Measurements from ENCODE around the gene GPRC5B.

The GPRC5B gene, protein sequence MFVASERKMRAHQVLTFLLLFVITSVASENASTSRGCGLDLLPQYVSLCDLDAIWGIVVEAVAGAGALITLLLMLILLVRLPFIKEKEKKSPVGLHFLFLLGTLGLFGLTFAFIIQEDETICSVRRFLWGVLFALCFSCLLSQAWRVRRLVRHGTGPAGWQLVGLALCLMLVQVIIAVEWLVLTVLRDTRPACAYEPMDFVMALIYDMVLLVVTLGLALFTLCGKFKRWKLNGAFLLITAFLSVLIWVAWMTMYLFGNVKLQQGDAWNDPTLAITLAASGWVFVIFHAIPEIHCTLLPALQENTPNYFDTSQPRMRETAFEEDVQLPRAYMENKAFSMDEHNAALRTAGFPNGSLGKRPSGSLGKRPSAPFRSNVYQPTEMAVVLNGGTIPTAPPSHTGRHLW

DNA sequence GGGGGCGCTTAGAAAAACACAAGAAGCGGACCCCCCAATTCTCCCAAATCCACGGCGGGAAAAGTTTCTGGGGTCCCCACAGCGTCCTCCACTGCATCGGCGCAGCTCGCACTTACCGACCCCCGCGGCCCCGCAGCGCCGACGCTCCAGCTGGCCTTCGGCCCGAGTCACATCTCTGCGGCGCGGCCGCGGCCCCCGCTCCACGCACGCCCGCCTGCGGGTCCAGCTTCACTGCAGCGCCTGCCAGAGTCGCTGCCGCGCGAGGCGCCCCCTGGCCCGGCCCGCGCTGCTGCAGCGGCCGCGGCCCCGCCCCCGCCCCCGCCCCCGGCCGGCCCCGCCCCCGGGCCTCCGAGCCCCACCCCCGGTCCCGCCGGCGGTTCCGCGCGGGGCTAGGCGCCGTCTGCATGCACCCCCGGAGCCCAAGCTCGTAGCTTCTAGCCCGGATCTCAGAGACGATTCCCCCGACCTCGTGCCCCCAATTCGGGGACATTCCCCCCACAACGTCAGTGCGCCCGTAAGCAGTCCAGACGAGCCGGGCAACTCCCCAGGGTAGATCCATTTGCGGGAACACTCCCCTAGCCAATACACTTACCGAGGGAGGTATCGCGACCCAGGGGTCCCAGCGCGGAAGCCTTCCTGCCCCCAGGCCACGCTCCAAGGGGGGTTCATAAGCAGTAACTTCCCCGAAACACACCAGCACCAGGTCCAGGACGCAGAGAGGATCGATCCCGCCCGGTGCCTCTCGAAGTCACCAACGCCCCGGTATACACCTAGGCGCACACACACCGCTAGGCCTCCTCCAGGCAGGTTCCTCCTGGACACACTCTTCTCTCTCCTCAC is at the start of gene GPRC5B:
Gene GPRC5B (minus strand): TSS at position 238 of the 840 bp plus-strand sequence. CDS start 12,003 bp downstream, outside the sequence.
- peak; percentile 21 for DNase-seq (ENCODE audit: low read depth)

DNA sequence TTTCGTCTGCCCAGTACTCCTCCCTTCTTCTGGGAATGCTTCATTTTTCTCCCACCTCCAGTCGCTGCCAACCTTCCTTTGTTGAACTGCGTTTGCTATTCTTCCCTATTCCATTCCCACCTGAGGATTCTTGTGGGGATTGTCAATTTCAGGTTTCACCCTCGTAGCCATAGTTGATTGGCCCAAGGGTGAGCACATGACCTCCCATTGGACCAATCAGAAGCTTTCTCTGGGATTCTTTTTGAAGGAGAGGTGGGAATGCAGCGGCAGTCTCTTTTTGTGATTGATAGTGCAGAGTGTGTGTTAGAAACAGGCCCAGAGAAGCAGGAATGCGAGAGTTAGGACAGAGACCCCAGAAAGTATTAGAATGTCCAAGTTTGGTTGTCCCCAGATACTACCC is 49.1 kb upstream of the GPRC5B start:
- no peak for DNase-seq (ENCODE audit: low read depth)

DNA sequence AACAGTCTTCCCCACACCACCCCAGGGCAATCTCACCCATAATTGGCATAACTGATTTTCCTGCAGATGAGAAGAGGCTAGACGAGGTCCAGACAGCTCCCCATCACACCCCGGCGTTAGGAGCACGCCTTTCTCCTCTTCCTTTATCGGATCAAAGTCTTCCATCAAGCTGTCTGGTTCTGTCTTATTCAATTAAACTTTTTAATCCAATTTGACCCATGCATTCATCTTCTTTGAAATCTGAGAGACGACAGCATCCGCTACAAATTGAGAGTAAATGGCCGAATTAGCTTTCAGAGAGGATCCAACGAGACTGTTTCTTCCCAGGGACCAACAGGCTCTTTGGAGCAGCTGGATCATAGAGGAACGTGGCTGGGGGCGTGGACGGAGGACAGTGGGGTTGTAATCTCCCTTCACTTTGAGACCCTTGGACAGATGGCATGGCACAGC is 44.4 kb upstream of the GPRC5B start:
- DNase-seq (ENCODE audit: low read depth): no peak

DNA sequence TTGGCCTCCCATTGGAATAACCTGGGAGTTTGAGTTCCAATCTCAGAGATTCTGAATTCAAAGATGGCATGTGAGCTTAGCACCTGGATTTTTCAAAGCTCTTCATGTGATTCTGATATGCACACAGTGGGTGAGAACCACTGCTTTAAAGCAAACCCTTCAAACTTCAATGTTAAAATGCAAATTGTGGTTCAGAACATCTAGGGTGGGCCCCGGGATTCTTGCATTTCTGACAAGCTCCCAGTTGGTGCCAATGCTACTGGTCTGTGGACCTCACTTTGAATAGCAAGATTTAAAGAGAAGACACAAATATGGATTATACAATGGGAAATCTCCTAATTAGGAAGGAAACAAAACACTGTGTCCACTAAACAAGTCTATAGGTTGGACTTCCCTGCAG is 43.8 kb upstream of the GPRC5B start:
- no peak for DNase-seq (ENCODE audit: low read depth)

DNA sequence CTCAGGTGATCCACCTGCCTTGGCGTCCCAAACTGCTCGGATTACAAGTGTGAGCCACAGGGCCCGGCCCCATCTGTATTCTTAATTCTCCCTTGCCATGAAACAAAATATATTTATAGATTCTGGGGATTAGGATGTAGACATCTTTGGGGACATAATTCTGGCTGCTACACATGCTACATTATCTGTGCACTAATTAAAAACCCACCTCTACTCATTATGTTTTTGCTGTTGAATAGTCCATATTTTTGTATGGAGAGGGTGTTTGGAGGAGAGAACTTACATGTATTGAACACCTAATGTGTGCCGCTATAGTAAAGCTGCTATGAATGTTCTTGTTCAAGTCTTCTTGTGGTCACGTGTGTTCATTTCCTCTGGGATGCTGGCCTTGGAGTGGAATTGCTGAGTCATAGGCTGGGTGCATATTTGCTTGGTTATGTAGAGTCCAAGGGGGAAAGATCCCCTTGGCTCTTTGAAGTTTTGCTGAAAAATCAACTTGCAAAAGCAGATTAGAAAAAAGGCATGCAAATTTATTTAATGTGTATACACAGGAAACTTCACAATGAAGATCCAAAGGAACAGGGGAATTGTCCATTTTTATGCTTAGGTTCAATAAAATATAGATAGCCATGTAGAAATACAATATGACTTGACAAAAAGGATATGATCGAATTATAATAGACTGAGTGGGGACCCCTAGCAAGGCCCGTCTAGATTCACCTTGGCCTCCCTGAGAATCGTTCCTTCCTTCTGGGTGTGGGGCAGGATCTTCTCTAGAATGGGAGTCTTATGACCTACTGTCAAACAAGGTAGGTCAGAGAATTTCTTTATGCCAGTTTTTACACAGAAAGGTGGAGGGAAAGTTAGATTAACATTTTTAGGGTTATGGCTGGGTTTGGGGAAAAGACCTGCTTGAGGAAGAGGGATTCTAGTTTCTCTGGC is 42.1 kb upstream of the GPRC5B start:
- no peak for DNase-seq (ENCODE audit: low read depth)

DNA sequence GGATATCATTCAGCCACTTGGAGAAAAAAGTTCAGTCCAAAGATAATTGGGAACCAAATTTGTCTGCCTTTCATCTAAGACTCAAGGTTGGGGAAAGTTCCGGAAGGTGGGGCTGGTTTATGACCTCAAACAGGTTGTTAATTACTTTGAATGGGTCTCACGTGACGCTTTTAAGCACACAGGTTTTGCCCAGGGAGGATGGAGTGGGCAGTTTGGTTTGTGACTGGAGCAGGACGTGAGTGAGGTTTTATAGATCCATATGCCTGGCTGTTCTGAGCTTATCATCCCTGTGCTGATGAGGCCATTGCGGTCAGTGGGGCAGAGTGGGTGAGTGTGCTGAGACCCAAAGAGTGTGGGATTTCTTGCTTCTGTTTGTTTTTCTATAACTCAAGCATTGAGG is 38.7 kb upstream of the GPRC5B start:
- no peak for DNase-seq (ENCODE audit: low read depth)

DNA sequence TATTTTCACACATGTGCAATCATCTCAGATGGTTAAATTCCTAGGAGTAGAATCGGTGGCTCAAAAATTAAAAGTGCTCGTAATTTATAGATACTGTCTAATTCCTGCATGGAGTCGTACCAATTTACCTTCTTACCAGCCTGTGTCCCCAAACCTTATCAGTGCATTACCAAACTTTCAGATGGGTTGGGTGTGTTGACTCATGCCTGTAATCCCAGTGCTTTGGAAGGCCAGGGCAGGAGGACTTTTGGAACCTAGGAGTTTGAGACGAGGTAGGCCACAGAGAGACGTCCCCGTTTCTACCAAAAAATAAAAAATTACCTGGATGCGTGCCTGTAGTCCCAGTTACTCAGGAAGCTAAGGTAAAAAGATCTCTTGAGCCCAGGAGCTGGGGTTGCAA is 34.5 kb upstream of the GPRC5B start:
- DNase-seq (ENCODE audit: low read depth): no peak

DNA sequence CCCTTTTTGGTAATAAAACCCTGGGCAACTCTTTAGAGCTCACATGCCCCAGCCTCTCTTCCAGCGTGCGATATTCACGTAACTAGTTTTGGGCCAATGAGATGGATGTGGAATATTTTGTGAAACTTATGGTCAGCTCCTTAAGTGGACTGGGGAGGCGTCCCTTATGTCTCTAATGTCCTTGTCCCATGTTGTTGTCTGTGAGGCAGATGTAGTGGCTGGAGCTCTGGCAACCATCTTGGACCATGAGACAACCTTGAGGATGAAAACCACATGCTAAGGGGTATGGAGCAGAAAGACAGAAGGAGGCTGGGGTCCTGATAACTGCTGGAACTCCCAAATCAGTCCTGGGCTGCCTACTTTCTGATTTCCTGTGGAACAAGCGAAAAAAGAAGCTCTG is 31.4 kb upstream of the GPRC5B start:
- DNase-seq (ENCODE audit: low read depth): no peak

DNA sequence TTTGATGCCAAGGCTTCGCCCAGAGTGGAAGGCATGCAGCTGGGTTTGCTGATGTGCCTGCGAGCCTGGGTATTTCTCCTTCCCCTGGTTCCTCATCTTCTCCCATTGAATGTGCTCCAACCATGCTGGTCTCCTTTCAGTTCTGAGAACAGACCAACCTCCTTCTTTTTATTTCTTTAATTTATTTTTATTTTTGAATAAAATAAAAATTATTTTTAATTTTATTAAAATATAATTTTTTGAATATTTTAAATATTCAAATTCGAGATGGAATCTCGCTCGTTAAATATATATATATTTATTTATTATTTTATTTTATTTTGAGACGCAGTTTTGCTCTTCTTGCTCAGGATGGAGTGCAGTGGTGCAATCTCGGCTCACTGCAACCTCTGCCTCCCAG is 30.2 kb upstream of the GPRC5B start:
- DNase-seq (ENCODE audit: low read depth): no peak

DNA sequence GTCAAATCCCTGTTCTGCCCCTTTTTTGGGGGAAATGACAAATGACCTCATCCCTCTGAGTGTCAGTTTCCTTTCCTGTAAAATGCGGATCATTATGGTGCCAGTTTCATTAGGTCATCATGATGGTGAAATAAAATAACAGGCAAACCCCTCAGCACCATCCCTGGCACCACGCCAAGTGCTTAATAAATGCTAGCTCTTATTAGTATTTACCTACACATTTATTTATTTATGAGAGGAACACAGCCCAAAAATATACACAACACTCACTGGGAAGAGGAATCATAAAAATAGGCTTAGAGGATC is 28.6 kb upstream of the GPRC5B start:
- DNase-seq (ENCODE audit: low read depth): no peak

DNA sequence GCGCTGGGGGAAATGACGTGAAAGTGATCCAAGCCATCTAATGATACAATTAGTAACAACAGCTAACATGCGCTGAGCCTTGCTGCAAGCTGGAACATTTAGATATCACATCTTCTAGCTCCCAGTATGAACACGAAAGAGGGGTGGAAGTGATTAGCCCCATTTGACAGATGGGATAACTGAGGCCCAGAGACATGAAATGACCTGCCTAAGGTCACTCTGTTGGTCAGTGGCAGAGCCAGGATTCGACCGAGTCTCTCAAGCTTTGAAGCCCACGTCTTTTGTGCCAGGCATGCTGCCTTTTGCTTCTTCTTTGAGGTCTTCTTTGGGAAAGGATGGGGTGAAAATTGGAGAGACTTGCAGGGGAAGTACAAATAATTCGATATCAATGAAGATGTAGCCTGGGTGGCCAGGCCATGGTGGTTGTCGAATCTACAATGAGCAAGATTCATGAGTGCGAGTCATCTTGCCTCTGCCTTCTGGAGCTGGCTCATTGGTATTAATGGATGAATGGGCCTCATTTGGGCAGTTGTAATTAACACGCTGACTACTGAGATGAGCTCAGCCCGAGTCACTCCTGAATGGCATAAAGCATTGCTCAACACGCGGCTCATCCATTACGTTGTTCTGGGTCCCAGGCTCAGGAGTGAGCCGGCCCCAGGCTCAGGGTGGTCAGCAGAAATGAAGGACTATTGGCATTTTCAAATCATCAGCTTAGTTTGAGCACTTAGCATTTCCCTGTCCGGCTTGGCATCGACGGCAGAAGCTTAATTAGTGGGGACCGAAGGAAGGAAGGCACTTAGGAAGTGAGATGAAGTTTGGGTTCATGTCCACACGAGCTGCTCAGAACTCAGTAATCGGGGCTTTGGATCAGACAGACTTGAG is 28.0 kb upstream of the GPRC5B start:
- DNase-seq (ENCODE audit: low read depth): no peak

DNA sequence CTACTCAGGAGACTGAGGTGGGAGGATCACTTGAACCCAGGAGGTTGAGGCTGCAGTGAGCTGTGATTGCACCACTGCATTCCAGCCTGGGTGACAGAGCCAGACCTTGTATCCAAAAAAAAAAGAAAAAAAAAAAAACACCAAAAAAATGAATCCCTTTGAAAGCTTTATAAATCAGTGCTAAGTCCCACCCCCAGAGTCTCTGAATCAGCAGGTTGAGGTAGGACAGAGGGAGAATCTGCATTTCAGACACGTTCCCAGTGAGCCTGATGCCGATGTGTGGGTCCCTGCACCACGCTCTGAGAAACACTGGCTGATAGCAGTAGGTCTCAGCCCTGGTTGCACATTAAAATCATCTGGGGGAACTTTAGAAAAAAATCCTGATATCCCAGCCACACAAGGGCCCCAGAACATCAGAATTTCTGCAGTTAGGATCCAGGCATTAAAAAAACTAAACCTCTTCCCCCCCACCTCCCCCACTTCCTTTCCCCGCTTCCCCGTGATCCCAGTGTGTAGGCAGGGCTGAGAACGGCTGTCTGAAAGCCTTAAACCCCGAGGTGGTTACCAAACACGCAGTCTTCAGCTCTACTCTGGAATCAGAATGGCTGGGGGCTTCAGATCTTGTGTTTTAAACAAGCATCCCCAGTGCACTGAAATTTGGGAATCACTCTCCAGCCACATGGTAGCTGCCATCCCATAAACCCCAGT is 27.3 kb upstream of the GPRC5B start:
- DNase-seq (ENCODE audit: low read depth): no peak

DNA sequence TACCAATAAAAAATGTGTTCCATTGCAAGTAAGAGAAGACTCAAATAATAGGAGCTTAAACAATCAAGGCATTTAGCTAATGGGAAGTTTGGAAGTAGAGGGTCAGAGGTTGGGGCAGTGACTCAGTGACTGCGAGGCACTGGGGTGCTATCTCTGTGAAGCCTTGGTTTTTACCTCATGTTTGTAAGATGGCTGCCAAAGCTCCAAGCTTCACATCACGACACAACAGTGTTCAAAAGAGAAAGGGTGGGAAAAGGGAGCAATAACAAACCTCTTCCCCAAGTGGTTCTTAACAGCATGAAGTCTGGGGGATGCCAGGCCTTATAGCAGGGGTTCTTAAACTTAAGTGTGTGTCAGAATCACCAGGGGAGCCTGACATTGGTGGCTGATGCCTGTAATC is 26.6 kb upstream of the GPRC5B start:
- DNase-seq (ENCODE audit: low read depth): no peak

DNA sequence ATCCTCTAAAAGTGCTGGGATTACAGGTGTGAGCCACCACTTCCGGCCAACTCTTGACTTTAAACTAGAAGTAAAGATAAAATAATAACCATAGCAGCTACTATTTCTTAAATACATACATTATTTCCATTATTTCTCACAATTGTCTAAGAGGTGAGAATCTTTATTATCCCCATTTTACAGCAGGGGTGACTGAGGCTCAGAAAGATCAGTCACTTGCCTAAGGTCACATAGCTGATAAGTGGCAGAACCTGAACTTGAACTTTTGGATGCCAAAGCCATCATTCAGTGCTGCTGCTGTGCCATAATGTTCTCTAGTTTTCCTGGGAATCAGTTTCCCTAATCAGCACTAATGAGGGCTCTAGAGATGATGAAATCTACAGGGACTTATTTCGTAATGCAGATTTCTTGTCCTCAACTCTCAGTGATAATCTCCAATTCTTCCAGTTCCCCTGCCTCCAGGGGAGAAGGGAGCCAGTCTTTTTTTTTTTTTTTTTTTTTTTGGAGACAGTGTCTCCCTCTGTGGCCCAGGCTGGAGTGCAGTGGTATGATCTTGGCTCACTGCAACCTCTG is 25.2 kb upstream of the GPRC5B start:
- no peak for DNase-seq (ENCODE audit: low read depth)

DNA sequence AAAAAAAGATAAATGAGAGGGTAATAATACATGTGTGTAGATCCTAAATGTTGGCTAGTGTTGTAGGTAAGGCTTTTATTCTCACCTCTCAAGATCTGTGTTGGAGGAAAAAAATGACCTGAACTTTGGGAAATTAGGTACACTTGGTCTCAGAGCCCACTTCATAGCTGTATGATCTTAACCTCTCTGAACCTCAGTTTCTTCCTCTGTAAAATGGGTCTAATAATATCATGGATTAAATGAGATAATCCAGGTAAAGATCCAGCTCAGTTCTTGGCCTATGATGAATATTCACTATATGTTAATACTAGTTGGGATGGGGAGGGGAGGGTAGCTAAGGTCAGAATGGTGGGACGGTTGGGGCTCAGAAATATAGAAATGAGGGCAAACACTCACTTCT is 24.3 kb upstream of the GPRC5B start:
- no peak for DNase-seq (ENCODE audit: low read depth)

DNA sequence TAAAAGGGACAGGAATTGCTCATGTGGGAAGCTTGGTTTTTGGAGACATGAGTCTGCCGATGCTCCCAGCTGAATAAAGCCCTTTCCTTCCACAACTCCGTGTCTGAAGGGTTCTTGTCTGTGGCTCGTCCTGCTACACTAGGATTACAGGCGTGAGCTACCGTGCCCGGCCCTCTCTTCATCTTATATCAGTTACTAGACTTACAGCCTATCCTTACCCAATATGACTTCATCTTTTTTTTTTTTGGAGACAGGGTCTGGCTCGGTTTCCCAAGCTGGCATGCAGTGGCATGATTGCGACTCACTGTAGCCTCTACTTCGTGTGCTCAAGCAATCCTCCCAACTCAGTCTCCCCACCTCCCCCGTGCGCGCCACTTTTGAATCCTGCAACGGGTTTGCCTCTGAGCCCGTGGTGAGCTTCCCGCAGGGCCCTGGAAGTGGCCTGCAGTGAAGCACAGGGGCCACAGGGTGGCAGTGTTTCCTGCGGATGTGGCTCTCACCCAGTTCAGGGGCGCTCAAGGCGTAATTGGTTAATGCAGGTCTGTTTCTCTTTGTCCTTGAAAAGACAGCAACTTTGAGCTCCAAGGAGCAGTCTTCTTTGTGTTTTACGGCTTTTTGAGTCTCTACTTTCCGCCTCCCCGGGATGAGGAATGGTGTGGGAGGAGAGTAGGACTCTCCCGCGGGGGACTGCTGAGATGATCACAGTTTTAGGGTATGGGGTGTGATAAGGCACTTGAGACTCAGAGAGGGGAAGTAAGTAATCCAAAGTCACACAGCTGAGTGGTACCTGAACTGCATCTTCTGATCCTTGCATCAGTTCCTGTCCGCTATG is 22.7 kb upstream of the GPRC5B start:
- DNase-seq (ENCODE audit: low read depth): peak; percentile 52

DNA sequence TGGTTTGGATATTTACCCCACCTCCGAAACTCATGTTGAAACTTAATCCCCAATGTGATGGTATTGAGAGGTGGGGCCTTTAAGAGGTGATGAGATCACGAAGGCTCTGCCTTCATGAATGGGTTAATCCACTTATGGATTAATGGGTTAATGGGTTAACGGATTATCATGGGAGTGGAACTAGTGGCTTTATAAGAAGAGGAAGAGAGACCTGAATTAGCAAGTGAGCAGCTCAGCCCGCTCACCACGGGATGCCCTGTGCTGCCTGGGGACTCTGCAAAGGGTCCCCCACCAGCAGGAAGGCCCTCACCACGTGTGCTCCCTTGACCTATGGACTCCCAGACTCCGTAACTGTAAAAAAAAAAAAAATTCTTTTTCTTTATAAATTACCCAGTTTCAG is 16.5 kb upstream of the GPRC5B start:
- DNase-seq (ENCODE audit: low read depth): no peak

DNA sequence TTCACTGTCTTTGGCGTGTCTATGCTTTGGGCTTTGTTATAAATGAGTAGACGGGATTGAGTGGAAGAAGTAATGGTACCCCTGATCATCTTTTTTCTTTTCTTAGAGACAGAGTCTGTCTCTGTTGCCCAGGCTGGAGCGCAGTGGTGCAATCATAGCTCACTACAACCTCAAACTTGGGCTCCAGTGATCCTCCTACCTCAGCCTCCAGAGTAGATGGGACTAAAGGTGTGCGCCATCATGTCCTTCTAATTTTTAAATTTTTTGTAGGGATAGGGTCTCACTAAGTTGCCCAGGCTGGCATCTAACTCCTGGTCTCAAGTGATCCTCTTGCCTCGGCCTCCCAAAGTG is 14.9 kb upstream of the GPRC5B start:
- no peak for DNase-seq (ENCODE audit: low read depth)

DNA sequence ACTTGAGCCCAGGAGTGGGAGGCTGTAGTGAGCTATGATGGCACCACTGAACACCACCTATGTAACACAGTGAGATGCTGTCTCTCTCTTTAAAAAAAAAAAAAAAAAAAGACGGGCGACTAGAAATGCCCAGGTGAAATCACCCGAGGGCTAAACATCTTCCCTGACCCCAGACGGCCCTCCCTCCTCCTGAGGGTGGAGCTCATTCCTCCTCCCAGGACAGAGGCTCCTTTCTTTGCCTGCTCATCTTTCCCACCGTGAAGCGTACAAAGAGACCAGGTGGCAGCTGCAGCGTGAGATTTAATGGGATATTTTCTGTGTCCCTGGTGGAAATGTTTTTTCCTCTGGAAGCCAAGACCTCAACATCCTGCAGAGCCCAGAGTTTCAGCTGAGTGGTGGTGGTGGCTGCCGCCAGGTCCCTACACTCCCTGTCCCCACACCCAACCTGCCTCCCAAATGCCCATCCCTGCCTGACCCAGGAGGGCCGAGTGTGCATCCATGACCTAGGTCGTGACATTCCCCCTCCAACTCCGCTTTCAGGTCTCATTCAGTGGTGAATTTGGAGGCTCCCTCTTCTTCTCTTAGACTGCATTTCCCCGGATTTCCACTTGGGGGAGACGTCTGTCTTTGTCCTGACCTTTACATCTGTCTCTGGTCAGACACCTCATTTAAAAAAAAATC is 14.4 kb upstream of the GPRC5B start:
- no peak for DNase-seq (ENCODE audit: low read depth)

Data from activated T-helper 9 cell treated with anti-CD3 and anti-CD28 coated beads, Interleukin-2, amount 50 U/mL, for 16 hours (primary cell).